NCI-H2171 (cell line): Measurements from ENCODE around the gene COL6A2.
"Not testable (repeated sequence)": the region's sequence is repeated elsewhere in the genome, so short reads cannot be mapped to it uniquely, and the experiment has no call there.

Source experiments
- DNase-seq: peaks from one replicate; lab custom pipeline; 2025; lab: John Stamatoyannopoulos, UW

The COL6A2 gene

GRCh38 chr21:46079352-46080170, 18.4 kb upstream of the COL6A2 start:
- no peak for DNase-seq

GRCh38 chr21:46080171-46081021, 17.5 kb upstream of the COL6A2 start:
- DNase-seq = no peak

DNA sequence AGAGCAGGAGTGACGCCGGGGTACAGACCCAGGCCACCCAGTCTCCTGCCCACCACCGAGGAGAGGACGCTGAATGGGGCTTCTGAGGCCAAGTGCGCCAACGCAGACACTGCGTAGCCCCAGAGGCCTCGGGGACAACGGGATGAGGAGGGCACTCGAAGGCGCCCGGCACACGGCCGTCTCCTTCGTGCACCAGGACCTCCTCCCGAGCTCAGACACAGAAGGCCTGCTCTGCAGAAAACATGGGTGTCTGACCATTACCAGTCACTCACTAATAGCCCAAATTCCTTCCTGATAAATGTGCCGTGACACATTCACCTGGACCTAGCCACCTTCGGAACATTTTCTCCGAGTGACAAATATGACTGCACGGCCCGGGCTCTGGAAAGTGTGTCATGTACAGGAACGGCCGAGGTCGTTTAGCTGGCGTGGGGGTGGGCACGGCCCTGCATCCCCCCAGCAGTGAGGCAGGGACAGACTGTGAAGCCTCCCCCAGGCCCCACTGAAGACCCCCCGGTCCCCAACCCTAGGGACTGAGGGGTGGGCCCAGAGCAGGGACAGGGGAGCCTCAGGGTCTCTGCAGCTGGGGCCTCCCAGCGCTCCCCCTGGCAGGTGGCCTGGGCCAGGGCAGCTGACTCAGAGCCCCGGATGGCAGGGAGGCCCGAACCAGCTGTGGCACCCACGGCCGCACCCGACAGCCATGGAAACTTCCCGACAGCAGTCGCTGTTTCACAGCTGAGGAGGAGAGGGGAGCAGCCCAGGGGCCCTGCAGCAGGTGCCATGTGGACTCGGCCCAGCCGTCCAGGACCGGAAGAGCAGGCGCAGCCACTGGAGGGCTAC, 16.7 kb upstream of the COL6A2 start:
- DNase-seq = no peak

DNA sequence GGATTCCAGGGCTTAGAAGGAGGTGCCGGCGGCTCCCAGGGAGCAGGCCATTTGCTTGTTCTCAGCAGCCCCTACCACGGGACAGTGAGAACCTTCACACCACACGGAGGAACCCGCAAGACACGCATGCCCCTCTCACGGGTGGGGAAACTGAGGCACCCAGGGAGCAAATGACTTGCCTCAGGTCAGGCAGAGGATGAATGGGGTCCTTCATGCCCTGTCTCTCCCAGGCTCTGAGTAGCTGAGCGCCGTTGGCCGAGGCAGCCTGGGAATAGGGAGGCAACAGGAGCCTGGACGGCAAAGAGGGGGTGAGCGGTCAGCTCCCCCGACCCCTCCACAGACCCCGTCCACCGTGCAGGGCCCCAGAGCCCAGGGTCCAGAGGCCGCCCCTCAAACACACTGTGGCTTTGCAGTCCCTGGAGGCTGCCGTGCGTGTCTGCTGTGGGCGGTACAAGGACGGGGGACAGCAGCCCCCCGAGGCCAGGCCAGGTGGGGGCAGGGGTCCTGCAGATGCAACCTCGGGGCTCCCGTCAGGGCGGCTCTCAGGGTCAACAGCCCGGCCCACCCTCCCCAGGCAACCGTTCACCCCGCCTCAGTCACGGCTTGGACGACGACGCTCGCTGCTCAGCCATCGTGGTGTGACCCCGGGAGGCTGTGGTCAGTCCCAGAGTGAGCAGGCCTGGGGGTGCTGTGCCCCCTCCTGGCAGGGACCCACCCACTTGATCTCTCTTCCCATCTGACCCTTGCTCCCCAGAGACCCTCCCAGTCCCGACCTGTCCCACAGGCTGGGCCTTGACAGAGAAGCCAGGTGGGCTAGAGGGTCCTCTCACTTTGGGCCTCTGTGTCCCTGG, 15.8 kb upstream of the COL6A2 start:
- no peak for DNase-seq

DNA sequence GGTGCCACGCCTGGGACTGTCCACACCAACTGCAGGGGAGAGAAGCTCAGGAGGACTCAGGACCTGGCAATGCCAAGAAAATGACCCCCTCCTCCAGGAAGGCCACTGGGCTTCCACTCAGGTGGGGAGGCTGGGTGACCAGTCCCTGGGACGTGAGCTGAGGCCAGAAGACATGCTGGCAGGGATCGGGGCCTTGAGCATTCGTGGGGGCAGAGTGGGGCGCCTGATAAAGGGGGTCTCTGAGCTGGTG, 15.3 kb upstream of the COL6A2 start:
- DNase-seq = no peak

GRCh38 chr21:46082963-46083790, 14.7 kb upstream of the COL6A2 start:
- no peak for DNase-seq

DNA sequence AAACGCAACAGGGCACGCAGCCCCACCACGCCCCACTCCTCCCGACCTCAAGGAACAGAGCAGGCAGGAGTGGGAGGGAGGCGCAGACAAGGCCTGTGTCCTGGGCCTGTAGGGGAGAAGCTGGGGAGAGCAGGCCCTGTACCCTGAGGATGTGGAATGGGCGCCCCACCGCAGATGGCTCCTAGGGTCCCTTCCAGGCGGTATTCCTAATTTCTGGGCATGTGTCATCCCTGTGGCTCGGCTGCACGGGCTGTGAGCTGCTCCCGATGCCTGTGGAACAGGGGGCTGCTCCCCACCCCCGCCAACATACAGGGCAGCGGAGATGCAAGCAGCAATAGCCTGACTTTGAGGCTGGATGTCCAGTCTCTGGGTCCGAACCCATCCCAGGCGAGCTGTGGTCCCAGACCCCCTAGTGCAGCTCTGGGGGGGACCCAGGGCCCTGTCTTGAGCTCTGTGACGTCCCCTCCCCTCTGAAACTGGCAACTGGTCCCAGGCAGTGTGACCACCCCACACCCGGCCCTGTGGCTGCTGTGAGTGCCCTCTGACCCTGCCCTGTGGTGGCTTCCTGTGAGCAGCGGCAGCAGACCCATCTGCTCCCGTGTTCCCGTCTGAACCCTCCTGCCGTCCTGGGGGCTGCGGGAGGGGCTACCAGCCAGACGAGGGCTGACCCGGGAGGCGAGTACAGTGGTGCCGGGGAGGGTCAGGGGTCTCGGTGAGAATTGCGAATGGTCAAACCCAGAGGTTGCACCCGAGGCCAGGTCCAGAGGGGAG, 13.9 kb upstream of the COL6A2 start:
- DNase-seq = no peak

DNA sequence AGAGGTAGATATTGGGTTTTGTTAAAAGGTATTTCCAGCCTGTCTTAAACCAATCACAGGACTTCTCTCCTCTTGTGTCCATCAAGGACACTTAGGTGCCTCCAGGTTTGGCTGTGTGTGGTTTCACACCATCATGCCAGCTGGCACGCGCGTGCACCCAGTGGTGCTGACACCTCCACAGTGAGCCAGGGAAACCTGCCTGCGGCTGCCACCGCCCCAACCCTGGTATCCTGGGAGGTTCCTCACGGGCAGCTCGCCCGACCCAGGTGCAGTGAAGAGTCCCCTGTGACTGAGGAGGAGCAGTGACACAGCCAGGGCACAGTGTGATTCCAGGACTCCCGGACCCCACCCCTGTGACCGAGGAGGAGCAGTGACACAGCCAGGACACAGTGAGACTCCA, 13.2 kb upstream of the COL6A2 start:
- DNase-seq = no peak

GRCh38 chr21:46085259-46085658, 12.7 kb upstream of the COL6A2 start:
- DNase-seq = not testable (repeated sequence)

GRCh38 chr21:46087641-46088040, 10.3 kb upstream of the COL6A2 start:
- no peak for DNase-seq

DNA sequence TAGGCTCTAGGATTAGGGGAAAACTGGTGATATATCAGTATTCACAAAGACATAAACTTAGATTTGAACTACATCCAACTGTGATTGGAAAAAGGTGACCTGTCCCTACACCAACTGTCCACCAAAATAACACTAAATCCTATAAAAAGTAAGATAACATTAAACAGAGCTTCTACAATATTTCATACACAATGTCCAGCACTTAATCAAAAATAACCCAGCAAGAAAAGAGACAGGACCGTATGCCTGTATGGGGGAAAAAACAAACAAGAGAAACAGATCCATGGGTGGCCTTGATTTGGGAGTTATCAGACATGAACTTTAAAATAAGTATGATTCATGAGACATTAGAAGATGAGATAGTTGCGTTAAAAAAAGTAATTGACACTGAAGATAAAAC, 9.7 kb upstream of the COL6A2 start:
- no peak for DNase-seq

DNA sequence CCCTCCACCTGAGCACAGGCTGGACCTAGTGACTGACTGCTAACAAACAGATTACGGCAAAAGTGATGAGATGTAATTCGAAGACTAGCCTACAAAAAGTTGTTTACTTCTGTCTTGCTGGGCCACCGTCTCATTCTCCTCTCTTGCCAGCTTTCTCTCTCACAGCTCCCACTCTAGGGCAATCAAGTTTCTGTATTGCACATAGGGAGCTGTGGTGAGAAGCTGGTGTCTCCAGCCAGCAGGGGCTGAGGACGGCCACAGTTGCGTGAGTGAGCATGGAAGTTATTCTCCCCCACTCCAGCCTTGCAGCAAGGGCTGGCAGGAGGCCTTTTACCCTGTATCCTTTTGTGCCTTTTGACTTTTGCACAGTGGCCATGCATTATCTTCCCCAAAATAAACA, 8.6 kb upstream of the COL6A2 start:
- no peak for DNase-seq

DNA sequence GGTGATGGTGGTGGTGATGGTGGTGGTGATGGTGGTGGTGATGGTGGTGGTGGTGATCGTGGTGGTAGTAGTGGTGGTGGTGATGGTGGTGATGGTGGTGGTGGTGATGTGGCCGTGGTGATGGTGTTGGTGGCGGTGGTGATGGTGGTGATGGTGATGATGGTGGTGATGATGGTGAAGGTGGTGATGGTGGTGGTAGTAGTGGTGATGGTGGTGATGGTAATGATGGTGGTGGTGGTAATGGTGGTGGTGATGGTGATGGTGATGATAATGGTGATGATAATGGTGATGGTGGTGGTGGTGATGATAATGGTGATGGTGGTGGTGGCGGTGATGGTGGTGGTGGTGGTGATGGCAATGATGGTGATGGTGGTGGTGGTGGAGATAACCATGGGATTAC, 6.8 kb upstream of the COL6A2 start:
- no peak for DNase-seq

GRCh38 chr21:46091631-46092025, 6.3 kb upstream of the COL6A2 start:
- no peak for DNase-seq

GRCh38 chr21:46092026-46092764, 5.7 kb upstream of the COL6A2 start:
- DNase-seq = no peak

DNA sequence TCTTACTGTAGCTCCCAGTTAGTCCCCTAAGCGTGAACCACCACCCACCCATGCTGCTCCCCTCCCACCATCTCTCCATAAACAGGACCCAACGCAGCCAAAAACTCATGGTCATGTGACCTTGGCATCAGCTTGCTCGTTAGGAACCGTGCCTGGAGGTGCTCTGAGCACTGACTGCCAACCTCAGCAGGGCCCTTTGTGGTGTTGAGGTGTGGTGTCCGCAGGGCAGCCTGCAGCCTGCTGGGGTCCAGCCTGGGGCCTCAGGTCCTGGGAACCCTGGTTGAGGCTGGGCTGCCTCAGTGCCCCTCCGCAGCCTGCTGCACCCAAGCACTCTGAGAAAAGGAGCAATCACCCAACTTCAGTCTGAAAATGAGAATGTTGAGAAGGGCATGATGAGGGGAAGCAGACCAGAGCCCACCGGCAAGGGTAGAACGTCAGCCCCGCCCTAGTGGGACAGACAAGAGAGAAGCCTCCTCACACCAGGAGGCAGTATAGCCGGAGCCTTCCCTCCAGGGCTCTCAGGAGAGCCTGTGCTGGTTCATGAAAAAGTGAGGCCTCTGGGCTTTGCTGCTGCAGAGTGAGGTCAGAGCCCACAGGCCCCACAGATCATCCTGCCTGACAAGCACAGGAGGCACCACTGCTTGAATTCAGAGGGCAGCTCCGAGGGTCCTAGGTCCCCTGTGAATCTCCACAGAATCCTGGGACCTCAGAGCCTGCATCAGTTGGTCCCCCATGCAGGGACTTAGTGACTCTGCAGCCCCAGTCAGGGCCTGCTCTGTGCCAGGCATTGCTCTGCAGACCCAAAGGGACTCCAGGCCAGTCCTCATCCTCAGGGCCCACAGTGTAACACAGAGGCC, 4.9 kb upstream of the COL6A2 start:
- no peak for DNase-seq

GRCh38 chr21:46093668-46094400, 4.1 kb upstream of the COL6A2 start:
- no peak for DNase-seq
